Myocyte (in vitro differentiated cells): ENCODE data around the gene RNF175. TPM values are rescaled to one million over a fixed set of nuclear protein-coding genes. Genes with fewer than 3 reads are reported as not detected.

Experiments
- DNase-seq: peaks from one replicate; pipeline ENCODE4 v3.0.0-alpha.2; 2012; ENCODE audit warnings: low read depth
- polyA plus RNA-seq: library from polyadenylated mRNA; unstranded; fragments of >200 nt; gene quantifications from one replicate; pipeline ENCODE4 v1.2.1, GENCODE V29; 2012; ENCODE audit warnings: missing spikeins
- total RNA-seq: library from RNA; depleted of rRNA; stranded (reverse); fragments of >200 nt; gene quantifications from 2 replicates; pipeline ENCODE4 v1.2.3, GENCODE V29; 2014

RNF175 gene
- total RNA-seq = not detected in 2 replicates
- not detected for polyA plus RNA-seq

DNA sequence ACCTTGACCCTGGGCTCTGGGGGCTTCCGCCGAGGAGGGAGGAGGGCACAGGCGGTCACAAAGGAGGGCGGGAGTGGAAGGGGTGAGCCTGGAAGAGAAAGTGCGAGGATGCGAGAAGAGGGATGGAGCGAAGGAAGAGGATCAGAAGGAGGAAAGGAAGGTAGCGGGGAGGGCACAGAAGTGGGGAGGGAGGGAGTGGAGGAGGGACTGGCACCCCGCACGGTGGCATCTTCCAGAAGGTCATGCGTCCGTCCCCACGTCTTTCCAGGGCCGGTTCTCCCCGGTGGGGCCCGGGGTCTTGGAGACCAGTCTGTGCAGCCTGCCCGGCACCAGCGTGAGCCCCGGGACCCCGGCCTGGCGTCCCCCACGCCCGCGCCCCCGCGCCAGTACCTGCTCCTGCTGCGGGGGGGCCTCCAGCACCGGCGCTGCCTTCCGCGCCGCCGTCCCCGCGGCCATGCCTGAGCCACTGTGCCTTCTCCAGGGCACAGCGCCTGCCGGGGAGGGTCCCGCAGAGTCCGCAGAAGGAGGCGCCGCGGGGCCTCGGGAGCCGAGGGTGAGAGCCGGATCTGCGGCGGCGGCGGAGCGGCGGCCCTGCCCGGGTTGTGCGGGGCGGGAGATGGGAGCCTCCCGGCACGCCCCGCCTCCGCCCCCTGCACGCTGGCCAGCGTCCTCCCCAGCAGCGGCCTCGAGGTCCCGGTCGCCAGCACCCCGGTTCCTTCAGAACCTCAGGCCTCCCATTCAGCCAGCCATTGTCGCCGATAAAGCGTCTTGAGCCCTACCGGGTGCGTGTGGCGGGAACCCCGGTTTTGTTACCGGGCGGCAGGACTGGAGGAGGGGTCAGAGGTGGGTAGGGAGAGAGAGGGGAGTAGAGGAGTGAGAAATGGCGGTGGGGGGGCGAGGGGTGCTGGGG lies at the start of gene RNF175:
TSS of gene RNF175 (minus strand) at position 618 of the 910 bp plus-strand sequence. CDS start at position 456, 162 bp downstream.
- DNase-seq = no peak

DNA sequence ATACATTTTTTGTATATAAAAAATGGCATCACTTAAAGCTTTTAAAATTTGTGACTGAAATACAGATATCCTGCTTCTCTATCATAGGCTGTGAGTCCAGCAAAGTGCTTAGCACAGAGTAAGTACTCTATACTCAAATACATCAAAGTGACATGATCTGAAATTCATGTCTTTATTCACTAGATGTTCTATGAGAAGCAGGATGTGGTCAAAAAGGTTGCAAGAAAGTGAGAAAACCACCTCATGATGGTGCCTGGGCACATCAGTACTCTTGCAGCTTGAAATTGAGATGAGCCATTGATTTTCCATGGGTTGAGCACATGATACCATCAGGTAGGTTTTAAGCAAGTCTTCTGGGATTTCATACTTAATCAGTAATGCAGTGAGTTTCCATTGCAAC lies 49.5 kb upstream of the RNF175 start:
- DNase-seq = no peak

DNA sequence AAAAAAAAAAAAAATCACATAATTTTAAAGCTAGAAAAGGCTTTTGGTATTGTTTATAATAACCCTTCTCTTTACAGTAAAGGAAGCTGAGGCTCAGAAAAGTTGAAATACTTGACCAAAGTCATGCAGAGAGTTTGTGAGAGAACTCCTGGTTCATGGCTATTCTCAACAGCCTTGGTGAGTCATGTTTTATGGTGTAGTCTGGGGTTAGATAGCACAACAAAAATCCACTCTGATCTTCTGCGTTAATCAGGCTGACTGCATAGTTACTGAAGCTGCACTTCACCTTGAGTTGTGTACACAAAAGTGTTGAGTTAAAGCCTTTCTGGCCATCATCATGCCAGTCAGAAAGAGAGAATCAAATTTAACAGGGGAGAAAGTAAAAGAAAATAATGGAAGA lies 48.4 kb upstream of the RNF175 start:
- DNase-seq = no peak

DNA sequence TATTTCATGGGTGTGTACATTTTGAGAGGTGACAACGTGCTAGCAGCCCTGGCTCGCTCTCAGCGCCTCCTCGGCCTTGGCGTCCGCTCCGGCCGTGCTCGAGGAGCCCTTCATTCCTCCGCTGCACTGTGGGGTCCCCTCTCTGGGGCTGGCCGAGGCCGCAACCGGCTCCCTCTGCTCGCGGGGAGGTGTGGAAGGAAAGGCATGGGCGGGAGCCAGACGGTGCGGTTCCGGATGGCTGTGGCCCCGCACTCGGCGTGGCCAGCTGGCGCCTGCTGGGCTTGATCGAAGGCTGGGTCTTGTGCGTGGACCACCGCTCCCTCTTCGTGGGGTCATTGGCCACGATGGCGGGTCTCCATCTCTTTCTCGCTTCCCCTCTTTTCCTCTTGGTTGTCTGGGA lies 46.2 kb upstream of the RNF175 start:
- DNase-seq = no peak

DNA sequence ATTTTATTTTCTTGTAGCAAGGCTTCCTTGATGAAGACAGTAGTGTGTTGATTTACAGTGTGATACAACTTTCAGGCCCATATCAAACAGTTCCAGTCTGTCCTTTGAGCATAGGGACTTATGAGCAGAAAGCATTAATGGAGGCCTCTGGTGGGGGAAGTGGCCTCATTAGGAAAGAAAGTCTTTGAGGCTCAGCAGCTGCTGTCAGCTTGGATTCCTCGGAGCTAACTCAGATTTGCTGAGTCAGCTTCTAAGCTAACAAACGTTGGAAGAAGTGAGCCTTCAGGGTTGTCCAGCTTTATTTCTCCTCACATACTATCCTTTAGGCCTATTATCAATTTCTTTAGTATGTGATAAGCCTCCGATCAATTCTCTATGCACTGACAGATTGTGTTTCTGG lies 44.9 kb upstream of the RNF175 start:
- peak; percentile 57 for DNase-seq

DNA sequence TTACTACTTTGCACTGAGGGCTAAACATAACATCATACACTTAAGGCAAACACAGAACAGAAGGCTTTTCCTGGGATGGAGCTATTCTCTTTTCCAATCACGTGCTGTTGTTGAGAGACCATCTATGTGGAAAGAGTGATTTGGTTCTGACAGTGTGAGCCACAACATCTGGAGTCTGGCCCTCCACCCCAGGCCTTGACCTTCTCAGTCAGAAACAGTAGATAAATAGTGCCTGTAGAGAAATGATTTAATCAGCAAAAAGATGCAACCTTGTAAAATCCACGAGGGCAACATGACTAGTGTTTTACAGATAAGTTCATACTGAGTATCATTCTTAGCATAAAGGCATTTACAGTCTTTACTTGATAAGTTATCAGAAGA lies 39.9 kb upstream of the RNF175 start:
- DNase-seq = no peak

DNA sequence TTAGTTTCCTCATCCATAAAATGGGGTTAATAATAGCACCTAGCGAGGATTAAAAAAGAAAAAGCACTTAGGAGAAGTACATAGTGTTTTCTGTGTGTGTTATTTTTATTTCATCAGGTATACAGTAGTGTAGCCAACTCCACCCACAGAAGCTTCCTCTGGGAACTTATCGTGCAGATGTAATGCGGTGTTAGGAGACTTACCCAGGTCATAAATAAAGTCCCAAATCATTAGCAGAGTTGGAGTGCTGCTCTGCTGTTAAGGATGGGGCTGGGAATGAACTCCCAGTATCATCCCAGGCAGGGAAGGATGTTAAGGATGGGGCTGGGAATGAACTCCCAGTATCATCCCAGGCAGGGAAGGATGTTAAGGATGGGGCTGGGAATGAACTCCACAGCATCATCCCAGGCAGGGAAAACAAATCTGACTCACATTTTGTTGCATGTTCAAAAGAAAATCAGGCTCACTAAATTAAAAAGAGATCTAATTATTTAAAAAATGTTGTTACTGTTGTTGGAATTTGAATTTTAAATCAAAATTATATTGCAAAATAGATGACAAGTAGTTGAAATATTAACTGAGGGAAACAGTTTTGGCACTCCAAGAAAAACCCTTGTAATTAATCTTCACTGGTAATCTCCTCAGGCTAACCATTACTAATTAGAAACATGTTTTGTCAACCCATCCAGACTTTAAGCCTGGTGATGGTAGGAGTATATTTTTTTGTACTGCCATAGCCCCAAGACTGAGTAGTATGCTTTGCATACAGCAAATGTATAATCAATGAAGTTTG lies 39.3 kb upstream of the RNF175 start:
- no peak for DNase-seq

DNA sequence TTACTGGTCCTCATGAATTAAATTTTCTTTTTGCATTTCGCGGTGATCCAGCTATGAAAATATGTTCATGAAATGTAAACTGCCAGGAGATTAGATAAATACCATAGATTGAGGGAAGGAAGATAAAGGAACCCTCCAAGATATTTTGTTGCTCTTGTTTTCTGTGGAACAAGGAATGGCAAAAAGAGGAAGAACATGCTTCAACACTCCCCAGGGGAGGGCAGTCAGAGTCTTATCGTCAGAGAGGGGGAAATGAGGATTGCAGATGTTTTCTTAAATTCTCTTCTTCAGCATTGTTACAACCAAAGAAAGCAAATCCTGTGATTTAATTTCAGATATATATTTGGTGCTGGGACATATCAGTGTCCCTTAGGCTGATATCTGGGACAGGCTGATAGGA lies 38.6 kb upstream of the RNF175 start:
- DNase-seq = no peak

DNA sequence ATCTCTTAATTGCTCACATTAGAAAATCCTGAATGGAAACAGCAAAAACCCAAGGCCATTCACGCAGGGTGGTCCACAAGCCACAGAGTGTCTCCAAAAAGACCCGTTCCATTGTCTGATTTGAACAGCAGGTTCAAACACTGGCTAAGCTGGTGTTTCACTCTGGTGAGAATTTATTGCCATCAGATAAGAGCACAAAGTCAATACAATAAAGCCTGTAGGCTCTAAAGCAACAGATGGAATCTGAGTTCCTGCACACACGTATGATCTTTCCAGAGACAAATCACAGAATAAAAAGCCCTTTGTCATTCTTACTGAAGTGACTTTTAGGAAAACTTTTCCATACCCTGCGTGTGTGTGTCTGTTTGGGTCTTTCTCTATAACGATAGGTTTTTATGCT lies 34.2 kb upstream of the RNF175 start:
- no peak for DNase-seq

DNA sequence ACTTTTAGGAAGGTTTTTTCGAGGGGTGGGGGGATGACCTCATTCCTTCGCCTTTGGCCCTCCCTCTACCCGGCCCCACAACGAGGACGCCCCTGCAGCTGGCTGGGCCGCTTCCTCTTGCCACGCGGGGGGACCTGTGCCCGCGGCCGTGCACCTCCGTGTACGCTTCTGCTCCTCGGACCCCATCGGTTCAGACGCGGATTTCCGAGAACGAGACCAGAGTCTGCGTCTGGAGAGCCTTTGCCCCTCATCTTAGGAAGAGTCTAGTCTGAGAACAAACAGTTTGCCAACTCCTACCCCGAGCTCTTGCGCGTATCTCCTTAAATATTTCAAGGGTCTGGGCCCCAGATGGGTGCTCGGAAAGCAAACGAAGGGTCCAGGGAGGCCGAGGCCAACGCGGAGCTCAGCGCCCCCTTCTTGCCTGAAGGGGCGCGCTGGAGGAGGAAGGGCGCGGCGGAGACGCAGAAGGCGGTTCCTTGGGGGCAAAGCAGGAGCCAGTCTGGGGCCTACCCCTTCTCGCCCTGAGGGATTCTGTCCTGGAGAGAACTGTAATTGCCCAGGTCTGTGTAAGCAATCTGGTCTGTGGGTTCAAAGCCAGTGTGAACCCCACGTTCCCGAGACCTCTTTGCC lies 32.9 kb upstream of the RNF175 start:
- no peak for DNase-seq

DNA sequence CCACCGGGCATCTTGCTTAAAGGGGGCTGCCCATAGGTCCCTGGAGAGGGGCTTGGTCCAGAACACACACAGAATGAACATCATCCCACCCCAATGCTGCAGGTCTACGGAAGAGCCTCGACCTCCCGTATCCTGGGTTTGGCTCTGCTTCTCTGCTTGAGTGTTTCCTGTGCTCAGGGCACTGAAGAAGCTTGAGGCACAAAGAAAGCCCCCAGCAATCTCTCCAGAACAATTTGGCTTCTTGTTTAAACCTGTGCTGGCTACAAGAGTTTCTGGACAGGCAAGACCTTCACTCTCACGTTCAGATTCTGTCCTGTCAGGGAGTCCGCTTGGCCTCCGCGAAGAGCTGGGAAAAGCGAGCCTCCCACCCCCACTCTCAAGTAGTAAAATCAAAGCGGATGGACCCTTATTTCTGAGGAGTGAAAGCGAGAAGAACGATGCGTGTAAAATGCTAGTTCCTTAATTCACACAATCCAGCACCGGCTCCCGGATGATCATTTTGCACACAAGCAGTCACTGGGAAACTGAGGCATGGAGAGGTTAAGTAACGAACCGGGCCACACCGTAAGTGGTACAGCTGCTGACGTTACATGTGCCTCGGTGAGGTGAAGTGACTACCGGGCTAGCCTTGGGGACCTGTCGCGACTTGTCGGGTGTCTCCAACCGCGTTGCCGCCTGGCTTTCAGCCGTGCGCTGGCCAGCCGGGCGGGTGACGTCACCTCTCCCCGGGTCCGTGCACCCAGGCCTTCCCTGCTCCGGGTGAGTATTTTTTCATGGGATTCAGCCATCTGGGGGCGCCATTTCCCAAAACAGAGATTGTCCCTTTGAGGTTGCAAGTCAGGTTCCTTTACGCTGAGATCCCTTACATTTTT lies 32.2 kb upstream of the RNF175 start:
- DNase-seq = peak; percentile 76

DNA sequence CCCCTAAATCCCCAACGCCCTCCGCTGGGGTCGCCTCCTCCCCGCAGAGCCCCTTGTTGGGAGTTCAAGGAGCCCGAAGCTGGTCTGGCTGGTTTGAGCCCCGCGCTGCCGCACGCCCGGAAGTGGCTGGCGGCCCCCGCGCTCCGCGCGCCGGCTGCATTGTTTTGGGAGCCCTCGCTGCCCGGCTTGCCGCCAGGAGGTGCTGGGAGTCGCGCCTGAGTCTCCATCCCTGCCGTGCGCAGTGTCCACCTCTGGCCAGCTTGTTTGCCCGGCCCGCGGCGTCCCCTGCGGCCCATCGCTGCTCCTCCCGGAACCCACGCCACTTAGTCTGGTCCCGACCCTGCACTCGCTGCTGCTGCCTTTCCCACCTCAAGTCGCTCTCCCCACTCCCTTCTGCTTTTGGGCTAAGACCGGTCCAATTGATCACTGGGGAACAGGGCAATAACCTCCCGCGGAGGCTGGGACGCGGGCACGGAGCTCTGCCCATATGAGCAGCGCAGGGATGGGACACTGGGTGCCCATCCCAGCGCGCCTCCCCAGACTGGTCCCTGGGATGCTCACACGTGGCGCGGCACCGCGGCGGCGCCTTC lies 31.2 kb upstream of the RNF175 start:
- no peak for DNase-seq

DNA sequence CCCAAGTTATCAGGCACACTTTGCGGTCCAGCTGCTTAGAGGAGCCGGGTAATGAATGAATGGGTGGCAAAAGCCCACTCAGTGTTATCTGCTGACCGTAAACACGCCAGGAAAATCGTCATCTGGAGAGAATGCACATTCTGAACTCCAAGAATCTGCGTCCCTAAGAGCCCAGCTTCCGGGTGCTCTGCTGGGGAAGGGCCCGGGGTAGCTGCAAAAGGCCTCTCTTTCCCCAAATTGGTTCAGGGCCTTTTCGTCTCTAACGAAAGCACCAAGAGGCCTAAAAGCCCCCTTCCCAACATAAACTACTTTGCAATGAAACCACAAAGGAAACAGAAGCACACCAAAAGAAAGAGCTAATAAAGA lies 30.7 kb upstream of the RNF175 start:
- DNase-seq = no peak

DNA sequence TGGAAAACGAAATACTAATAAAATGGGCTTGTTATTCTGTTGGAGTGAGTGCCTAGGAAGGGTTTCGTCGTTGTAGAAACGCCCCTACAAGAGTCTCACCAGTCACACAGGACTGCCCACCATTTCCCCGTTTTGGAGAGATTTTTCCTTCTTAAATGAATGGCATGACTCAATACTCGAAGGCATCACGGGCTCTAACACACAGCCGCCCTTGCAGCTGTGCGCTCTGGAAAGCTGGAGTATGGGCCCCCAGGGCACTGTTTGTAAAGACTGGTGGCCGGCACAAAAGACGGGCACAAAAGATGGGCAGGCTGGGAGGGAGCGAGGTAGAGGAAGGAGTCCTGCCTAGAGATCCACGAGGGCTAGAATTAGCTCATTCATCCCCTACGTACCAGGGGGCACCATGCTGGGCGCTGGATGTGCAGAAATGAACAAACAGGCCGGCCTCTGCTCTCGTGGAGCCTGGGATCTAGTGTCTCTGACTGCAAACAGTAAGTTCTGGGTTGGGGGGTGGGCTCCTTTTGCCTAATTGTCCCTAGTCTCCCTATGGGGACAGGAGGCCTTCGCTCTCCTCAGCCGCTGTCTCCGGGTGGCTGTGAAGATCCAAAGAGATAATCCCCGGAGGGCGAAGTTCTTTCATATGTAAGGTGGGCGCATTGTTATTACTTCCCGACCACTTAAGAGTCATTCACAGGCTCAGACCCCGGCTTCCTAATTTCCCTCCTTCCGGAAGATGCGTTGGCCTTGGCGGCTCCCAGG lies 30.1 kb upstream of the RNF175 start:
- no peak for DNase-seq

DNA sequence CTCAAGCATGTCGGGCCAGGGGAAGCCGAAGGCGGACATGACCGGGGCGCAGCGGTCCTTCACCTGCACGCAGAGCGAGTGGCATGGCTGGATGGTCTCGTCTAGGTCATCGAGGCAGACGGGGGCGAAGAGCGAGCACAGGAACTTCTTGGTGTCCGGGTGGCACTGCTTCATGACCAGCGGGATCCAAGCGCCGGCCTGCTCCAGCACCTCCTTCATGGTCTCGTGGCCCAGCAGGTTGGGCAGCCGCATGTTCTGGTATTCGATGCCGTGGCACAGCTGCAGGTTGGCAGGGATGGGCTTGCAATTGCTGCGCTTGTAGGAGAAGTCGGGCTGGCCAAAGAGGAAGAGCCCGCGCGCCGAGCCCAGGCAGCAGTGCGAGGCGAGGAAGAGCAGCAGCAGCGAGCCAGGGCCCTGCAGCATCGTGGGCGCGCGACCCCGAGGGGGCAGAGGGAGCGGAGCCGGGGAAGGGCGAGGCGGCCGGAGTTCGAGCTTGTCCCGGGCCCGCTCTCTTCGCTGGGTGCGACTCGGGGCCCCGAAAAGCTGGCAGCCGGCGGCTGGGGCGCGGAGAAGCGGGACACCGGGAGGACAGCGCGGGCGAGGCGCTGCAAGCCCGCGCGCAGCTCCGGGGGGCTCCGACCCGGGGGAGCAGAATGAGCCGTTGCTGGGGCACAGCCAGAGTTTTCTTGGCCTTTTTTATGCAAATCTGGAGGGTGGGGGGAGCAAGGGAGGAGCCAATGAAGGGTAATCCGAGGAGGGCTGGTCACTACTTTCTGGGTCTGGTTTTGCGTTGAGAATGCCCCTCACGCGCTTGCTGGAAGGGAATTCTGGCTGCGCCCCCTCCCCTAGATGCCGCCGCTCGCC lies 28.8 kb upstream of the RNF175 start, which contains the start of gene SFRP2:
TSS of gene SFRP2 (minus strand) at position 671 of the 864 bp plus-strand sequence. CDS start at position 423, 248 bp downstream.
- DNase-seq = peak; percentile 25

DNA sequence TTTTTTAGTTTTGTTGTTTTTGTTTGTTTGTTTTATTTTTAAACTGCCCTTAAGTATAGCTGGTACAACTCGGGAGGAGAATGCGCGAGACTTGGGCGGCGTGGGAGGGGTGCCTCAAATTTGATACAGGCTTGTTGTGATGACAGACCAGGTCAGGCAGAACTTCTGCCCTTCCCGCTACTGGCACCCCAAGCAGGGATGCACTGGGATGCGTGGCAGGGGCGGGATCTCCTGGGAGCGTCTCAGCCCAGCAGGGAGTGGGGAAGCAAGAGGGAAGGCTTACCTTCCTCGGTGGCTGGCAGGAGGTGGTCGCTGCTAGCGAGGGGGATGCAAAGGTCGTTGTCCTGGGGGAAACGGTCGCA lies 28.2 kb upstream of the RNF175 start:
- no peak for DNase-seq

DNA sequence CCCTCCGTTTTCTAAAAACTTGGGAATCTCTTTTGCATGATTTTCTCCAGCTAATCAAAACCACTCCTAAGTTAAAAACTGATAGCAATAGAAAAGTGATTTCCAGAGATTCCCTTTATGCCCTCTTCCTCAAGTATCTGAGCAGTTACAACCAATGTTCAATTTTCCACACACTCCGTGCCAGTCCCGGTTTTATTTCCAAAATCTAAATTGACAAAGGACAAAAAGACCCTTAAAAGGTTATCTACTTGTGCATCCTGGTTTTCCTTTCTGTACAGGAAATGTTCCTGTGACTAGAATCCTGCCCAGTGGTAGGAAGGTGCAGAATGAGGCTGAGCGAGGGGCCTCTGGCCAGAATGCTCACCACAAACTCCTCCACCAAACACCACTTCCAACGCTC lies 27.8 kb upstream of the RNF175 start:
- DNase-seq = no peak

DNA sequence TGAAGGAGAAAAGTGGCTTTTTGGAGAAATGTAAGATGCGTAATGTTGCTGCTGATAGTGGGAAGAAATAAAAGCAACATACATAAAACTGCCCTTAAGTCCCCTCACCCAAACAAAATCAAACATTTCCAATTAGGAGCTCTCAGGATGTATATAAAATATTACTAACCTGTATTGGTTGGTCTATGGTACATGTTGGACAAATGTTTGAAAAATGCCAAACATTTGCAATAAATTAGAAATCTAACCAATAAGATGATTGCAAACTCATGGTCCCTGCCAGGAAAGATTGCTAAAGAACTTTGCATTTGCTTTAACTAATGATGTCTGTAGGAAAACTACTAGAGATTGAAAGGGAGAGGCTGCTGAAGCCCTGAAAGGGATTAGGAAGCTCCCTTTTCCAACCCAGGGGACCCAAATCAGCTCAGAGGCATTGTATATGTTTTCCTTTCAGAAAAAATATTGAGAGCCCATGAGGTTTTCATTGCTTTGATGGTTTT lies 27.3 kb upstream of the RNF175 start:
- DNase-seq = no peak
